LoVo (cell line): ENCODE measurements around the gene BTBD18.
A peak's percentile ranks its signal among the peaks of the same experiment; 100 is the strongest.
"Not testable (repeated sequence)": the region's sequence is repeated elsewhere in the genome, so short reads cannot be mapped to it uniquely, and the experiment has no call there.

Experiments
- DNase-seq: peaks from one replicate; pipeline ENCODE4 v3.0.0-alpha.2; 2016; ENCODE audit warnings: low spot score

BTBD18 gene

DNA sequence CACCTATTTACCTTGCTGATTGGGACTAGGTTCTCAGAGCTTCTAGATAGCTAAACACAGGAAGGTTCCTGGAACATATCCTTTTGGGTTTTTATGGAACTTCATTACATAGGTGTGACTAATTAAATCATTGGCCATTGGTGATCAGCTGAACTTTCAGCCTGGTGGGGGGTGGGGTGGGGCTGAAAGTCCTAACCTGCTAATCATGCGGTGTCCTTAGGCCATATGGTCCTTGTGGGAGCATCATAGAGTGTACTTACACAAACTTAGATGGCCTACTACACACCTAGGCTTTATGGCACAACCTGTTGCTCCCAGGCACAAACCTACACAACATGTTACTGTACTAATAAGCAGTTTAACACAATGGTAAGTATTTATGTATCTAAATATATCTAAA is 19.0 kb downstream of the BTBD18 start:
- DNase-seq, result no peak

GRCh38 chr11:57729479-57729878 is 22.1 kb downstream of the BTBD18 start:
- DNase-seq, result no peak

DNA sequence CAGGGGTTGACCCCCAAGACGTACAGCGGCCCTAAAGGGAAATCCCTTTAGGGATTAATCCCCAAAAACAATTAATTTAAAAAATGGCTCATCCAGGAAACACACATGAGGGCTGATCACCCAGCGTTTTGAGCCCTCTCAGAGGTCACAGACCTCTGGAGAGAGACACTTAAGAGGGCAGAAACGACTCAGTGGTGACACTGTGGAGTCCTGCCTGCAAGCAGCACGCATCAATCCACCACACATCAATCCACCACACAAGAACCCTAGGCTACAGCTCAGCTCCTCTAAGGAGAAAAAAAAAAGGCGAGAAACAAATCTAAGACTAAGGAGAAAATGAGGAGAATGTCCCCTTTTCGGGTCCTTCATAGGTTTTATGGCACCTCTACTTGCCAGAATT is 22.8 kb downstream of the BTBD18 start:
- DNase-seq, result no peak

DNA sequence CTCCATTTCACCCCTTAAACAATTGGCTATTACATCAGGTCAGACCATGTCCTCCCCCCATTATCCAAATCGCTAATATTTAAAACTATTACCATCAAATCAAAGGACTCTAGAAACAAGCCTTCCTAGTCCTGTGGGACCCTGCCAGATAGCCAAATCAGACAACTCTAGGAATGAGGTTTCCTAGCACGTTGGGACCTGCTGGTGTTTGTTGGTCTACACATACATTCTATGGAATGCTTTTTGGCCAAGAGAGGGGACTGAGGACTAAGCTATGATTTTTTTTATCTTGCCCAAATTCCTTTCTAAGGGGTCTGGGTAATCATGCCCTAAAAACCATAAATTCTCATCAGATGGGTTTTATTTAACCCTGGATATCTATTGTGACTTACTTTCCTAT is 24.4 kb downstream of the BTBD18 start:
- no peak for DNase-seq

DNA sequence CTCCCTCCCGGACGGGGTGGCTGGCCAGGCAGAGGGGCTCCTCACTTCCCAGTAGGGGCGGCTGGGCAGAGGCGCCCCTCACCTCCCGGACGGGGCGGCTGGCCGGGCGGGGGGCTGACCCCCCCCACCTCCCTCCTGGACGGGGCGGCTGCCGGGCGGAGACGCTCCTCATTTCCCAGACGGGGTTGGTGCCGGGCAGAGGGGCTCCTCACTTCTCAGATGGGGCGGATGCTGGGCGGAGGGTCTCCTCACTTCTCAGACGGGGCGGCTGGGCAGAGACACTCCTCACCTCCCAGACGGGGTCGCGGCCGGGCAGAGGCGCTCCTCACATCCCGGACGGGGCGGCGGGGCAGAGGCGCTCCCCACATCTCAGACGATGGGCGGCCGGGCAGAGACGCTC is 34.9 kb downstream of the BTBD18 start:
- not testable (repeated sequence) for DNase-seq

DNA sequence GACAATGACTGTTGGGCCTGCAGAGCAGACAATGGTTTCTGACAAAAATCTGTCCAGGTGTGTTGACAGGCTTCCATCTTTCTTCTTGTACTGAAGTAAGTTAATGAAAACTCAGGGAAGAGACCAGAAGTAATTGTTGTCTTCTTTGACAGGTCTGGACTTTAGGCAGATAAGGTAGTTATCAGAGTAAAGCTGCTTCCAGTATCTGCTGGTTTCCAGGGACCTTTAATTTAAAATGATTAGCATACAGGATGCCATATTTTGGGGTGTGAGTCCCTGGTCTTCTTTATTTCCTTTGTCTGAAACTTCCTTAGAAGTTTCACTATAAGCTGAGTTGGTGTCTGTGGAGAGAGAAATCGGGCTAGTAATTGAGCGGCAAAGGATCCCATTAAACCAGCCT is 37.8 kb downstream of the BTBD18 start:
- DNase-seq, result no peak

DNA sequence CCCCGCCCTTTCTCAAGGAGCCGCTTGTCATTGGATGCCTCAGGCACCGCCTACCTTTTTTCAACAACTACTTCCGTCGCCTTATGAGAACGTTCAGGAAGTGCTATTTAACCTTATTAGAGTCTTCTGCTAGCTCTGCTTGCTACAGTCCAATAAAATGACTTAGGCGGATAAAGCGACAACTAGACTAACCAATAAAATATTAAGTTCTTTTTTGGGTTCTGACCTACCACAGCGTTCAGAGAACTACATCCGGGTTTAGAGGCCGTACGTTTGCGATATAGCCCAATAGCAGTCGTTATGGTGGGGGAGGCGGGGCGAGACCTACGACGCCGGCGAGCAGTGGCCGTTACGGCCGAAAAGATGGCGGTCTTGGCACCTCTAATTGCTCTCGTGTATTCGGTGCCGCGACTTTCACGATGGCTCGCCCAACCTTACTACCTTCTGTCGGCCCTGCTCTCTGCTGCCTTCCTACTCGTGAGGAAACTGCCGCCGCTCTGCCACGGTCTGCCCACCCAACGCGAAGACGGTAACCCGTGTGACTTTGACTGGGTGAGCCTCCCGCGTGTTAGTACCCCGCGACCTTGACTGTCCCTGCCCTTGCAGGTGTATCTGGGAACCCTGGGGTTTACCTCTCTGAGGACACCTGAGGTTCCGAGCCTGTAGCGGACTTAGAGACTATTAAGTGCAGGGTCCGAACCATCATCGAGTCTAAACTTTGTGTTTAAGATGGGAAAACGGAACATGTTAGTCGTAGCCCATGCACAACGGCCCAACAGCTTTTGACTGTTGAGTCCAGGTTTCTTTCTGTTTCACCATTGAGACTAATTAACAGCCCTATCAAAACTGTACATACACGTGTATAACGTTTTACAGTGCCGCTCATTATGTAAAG is 39.1 kb downstream of the BTBD18 start, which contains the start of gene TMX2:
Gene TMX2 (plus strand): TSS at position 338 of the 895 bp plus-strand sequence. CDS start 26 bp downstream, at position 364.
- peak; percentile 96 for DNase-seq

- peak; percentile 93 for DNase-seq
Measured at GRCh38 chr11:57711414-57712255, 40.0 kb downstream of the BTBD18 start, which contains the start of gene MED19. MED19 (minus strand) TSS chr11:57712215; CDS start chr11:57712179, 36 bp downstream.

- DNase-seq, result no peak
Measured at GRCh38 chr11:57709802-57710367, 41.7 kb downstream of the BTBD18 start.

DNA sequence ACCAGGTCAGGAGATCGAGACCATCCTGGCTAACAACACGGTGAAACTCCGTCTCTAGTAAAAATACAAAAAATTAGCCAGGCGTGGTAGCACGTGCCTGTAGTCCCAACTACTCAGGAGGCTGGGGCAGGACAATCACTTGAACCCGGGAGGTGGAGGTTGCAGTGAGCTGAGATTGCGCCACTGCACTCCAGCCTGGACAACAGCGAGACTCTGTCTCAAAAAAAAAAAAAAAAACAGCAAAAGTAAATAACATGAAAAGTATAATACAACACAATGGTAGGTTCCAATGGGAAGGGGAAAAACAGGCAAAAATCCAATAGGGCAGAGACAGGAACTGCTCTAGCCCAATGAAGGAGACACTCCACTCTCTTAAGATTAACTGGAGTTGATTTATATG is 46.2 kb downstream of the BTBD18 start:
- not testable (repeated sequence) for DNase-seq

DNA sequence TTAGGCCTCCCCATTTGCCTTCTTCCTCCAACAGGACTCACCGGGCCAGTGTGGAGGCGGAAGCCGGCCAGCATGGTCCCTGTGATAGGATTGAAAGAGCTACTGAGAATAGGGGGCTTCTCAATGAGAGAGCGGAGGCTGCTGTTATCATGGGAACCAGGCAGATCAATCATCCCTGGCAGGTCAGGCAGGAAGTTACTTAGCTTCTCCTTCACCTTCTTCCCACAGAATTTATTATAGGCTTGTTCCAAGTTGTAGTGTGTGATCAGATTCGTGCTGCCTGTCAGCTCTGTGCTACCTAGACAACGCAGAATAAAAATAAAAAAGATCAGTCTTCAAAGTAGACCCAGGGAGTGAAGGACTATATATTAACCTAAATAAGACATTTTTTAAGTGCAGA is 46.7 kb downstream of the BTBD18 start:
- no peak for DNase-seq

- no peak for DNase-seq
Measured at GRCh38 chr11:57703341-57703740, 48.3 kb downstream of the BTBD18 start.

GRCh38 chr11:57700425-57700824 is 51.2 kb downstream of the BTBD18 start:
- no peak for DNase-seq

DNA sequence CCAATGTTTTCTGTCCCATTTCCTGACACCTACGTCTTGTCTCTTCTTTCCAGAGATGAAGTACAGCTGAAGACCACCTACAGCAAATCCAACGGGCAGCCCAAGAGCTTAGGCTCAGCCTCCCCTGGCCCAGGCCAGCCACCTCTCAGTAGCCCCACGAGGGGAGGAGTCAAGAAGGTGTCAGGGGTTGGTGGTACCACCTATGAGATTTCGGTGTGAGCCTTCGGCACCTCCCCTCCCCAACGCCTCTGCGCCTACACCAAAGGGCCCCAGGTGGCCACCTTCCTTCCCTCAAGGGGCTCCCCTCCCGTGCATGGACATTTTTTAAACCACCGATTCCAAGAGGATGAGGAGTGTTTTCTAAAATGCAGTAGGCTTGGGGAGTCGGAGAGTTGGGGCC is 51.8 kb downstream of the BTBD18 start:
- no peak for DNase-seq

GRCh38 chr11:57698843-57699365 is 52.7 kb downstream of the BTBD18 start:
- DNase-seq, result no peak
